Muscle of arm (tissue), 12 donors: ENCODE data around the gene C2CD4D. TPM values are rescaled to one million over a fixed set of nuclear protein-coding genes. Genes with fewer than 3 reads are reported as not detected.
"Not testable (repeated sequence)": the region's sequence is repeated elsewhere in the genome, so short reads cannot be mapped to it uniquely, and the experiment has no call there.

ENCODE experiments used
- DNase-seq: peaks from one replicate; pipeline ENCODE4 v3.0.0-alpha.2; 2013
- polyA plus RNA-seq, 12 donors: library from polyadenylated mRNA; unstranded; fragments of 120-200 nt; gene quantifications; one replicate each; pipeline ENCODE4 v1.2.1, GENCODE V29; 2013; ENCODE audit not compliant: insufficient read length in 12 of 12

The C2CD4D gene
- polyA plus RNA-seq, 12 donors = 0.09 to 0.62 (median 0.22) TPM; not detected in 5

DNA sequence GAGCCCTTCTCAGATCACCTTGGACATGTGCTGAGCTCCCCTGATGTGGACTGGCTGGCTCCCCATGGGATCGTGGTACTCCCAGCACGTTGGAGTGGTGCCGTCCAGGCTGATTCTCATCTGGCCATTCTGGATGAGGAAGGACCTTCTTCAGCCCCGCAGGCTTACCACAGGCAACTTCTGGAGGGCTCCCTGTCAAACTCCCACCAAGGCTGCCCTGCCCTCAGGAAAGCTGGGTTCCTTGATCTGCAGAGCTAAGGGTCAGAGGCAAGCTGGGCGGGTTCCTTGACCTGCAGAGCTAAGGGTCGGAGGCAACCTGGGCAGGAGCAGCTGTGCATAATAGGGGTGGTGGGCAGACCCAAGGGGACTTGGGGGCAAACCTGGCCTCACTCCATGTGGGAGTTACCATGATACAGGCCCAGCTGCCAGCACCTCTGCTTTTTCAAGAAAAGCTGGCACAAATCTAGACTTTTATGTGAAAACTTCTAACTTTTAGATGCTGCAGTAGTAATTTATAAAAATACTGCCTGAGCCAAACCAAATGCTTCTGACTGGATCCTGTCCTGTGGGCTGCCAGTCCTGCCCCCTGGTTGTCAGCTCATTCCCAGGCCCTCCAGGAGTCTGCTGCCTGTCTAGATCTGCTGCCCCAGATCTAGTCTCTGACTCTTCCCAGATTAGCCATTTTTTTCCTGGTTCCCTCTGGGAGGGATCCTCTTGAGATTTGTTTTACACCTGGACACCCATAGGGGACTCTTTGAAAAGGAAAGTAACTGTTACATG is 19.5 kb upstream of the C2CD4D start:
- DNase-seq = no peak

DNA sequence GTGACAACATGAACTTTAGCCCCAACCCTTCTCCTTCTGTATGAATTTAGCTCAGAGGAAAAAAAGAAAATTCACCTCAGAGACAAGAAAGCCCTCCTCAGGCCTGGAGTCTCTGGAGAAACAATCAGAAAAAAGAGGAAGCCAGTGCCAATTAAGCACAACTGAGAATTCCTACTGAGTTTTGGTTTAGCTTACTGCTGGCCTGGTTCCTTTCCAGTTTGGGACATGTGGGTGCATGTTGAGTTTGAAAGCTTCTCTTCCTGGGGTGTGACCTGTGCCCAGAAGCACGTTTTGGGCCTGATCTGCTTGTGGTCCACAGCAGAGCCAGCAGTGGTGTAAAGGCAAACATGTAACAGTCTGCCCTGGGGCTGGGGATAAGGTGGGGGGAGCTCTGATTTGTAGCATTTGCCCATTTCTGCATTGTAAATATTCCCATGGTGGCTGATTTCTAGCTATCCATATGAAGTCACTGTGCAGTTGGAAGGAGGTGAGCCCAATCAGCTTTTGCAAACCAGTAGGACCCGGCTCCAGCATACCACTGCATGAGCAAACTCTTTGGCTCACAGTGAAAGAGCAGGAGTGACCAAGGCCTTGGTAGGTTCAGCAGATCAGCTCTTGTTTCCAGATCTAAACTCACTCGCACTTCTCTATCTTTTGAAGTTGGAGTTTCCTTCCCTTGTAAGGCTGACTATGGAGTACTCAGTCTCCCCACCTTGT is 18.6 kb upstream of the C2CD4D start:
- DNase-seq = no peak

DNA sequence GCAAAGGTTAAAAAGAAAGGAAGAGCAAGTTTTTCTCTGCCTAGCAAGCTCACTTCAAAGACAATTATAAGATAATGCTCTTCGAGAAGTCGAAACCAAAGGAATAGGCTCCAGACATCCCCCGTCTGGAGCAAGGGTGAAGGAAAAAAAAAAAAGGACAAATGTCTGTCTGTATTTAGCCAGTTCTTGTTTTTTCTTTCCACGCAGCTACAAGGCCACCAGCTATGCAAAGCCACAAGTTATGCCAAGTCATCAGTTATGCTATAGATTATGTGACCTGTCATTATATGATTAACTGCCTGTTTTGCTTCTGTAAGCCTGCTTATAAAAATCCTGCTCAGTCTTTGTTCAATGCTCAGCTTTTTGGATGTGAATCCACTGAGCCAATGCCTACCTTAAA is 16.3 kb upstream of the C2CD4D start:
- DNase-seq = no peak

DNA sequence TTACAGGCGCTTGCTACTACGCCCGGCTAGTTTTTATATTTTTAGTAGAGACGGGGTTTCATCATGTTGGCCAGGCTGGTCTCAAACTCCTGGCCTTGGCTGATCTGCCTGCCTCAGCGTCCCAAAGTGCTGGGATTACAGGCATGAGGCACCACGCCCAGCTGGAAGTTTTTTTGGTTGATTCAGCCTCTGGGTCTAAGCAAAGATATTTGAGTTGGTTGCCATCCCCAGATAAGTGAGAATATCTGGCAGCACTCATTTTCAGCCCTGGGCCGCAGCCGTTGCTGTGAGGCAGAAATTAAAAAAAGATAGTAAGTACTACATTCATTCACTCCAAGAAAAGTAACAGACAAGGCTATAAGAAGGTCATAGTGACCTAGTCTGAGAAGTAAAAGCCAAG is 15.9 kb upstream of the C2CD4D start:
- DNase-seq = not testable (repeated sequence)

DNA sequence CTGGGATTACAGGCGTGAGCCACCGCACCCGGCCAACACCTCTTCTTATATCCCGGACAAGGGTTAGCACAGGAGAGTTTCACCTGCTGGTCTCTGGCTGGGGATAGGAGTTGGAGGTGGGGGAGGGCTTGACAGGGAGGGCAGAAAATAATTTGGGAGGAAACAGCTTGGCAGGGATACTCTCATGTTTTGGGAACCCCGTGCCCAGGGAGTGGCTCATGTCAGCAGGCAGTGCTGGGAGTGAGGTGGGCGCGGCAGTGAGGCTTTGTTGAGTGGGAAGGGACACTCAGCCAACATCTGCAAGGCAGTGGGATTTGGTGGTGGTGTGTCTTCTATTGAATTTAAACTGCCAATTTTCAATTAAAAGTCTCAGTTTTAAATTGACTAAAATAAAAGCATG is 15.0 kb upstream of the C2CD4D start:
- no peak for DNase-seq

DNA sequence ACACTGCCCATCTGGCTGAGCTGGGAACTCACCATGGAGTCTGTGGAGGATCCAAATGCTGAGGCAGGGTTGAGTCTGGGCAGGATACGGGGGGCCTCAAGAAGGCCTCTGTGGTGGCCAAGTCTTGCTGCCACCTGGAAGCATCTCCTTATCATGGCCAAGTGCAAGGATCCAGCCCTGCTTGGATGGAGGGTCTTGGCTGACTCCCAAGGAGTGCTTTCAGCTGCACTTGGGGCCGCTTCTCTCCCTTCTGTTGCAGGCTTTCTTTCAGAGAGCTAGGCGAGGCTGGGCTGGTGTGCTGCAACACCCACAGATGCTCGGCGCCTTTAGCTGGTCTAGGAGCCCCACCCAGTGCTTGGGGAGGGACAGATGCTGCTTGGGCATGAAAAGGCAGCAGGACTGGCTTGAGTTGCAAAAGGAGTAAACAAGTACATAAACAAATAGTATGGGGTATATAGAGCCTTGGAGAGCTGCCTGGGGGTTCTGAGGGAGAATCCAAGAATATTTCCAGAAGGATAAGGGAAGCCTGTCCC is 13.9 kb upstream of the C2CD4D start, which contains the start of gene THEM5:
Gene THEM5, minus strand, starts transcription at position 302 of the 533 bp plus-strand sequence. Its CDS starts 147 bp downstream, at position 155.
- no peak for DNase-seq

DNA sequence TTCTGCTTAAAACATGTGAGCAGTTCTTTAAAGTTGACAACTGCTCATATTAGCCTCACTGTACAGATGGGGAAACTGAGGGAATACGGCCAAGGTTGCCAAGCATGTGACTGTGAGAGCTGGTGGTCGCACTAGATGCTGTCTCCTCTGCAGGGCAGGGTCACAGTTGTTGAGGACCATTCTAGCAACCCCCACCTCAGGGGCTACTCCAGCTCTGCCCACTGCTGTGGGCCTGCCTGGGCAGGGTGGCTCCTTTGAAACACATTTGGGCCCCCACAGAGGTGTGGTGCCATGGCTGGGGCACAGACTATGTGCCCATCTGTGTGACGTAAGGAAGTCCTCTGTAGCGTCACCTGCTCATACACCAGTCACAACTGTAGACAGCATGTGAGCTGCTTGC is 13.1 kb upstream of the C2CD4D start:
- DNase-seq = no peak

DNA sequence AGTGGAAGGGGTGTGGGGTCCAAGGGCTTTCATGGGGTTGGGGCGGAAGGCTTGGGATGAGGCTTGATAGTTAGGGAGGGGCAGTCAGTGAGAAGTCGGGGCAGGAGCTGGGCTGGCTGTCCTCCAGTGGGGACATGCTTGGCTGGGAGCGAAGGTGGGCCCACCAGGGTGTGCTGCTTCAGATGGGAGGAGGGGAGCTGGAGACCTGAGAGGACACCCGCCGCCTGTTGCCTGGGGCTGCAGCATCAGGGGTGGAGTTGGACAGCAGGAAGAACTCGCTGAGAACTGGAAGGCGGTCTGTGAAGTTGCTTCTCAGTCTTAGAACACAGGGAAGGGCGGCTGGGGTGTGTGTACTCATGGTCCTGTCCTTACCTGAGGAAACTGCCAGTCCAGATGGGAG is 12.3 kb upstream of the C2CD4D start:
- no peak for DNase-seq

DNA sequence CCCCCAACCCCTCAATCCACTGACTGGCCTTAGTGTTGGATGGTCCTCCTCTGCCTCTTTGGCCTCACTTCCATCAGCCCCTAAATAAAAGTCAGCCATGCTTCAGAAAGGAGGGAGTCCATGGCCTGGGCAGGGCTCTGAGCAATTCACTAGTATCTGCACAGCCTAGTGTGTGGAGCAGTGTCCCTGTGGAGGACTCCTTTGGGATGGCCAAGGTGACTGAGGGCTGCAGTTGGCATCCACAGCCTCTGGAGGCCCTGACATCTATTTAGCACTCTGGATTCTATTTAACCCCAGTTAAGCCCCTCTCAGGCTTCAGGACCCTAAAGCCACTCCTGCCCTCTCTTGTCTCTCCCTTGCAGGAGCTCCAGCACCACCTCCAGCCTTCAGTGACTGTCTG is 10.3 kb upstream of the C2CD4D start:
- no peak for DNase-seq

DNA sequence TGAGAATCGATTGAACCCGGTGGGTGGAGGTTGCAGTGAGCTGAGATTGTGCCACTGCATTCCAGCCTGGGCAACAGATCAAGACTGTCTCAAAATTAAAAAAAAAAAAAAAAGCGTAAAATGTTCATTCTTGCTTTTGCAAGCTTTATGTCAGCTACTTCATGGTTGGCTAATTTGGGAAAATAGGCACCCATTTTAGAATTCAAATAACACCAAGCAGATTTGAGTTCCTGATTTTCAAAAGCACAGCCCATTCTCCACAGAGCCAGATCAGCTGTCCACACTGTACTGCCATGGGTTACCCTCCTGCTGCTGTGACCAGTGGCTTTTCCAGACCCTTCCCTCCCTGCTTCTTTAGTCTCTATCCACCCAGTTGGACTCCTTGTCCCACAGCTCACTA is 9.5 kb upstream of the C2CD4D start:
- no peak for DNase-seq

DNA sequence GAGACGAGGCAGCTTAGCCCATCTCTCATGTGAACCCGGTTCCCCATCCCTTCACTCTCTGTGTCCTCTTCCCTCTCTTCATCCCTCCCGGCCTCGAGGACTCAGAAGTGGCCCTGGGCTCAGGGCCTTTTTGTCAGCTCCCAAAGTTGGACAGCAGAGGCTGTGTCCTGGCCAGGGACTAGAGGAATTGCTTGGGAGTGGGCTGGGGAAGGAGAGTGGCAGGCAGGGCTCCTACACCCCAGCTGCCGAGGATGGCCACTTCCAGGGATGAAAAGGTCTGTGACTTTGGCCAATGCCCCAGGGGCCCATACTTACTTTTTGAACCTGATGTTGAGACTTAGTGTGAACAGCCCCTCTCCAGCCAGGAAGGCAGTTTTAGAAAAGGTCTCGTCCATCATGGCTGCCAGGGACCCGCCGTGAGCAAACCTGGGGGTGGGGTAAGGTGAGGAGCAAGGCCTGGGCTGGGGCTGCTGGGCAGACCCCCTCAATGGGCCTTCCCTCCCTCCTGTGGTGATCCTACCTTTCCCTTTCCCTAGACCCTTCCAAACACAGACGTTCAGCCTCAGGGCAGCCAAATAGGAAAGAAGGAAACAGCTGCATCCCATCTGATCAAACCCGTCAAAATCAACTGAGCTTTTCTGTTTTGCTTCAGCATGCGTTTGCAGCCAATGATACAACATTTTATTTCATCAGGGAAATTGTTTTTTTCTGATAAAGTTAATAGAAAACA is 8.4 kb upstream of the C2CD4D start:
- no peak for DNase-seq

DNA sequence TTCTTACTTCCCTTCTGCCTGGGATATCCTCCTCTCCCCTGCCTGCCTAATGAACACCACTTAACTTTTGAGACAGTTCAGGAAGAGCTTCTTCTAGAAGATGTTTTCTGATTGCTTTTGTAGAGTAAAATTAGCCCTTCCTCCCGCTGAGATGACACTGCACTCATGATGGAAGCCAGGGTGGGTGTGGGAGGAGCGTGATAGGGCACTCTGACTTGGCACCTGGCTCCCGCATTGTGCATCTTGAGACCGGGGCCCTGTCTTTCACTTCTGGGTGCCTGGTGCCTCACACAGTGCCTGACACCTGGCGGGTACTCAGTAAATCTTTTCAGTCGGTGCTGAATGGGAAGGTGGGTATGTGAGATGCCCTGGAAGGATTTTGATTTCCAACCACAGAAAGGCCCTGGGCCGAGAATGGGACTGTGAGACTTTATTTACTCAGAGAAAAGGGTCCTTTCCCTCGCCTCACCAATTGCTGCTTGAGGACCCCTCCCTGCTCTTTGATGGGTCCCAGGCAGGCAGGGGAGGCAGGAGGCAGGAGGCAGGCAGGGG is 7.1 kb upstream of the C2CD4D start:
- no peak for DNase-seq

DNA sequence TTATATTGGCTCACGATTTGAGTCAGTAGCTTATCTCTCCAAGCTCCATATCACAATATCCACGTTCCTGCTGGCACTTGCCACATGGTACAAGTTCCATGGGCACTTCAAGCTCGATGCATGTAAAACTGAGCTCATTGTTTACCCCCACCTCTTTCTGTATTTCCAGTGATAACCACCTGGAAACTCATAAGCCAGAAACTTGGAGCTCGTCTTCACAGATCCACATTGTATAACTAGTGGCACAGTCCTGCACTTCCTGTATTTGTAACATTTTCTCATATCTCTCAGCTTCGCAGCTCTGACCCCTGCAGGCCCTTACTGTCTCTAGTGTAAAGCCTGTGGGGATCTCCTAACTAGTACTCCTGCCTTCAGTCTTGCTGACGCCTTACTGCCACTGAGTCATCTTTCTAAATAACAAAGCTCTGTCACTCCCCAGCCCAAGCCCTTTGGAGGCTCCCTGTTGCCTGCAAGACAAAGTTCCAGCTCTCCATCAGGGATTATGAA is 6.5 kb upstream of the C2CD4D start:
- DNase-seq = no peak

DNA sequence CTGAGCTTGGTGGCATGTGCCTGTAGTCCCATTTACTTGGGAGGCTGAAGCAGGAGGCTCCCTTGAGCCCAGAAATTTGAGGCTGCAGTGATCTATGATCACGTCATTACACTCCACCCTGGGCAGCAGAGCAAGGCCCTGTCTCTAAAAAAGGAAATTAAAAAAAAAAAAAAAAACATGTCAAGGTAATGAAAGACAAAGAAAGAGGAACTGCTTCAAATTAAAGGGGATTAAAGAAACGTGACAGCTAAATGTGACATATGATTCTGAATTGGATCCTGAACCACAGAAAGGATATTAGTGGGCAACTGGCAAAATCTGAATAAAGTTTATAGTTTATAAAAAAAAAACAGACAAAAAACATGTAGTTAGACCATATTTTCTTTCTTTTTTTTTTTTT is 3.8 kb upstream of the C2CD4D start:
- DNase-seq = no peak

DNA sequence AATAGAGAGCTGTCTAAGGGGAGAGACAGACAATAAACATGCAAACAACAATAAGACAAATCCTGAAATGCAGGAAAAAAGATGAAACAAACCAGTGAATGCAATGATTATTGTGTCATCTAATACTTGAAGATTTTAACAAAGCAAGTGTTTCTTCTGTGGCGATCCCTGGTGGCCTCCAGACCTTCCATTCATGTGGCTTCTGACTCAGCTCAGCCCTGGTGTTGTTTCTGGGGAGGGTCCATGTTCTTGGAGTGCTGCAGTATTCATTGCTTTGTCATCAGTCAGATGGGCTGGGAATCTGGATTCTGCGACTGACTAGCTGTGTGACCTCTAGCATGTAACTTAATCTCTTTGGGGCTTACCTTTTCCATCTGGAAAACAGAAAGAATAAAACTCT is 1.5 kb upstream of the C2CD4D start:
- no peak for DNase-seq

DNA sequence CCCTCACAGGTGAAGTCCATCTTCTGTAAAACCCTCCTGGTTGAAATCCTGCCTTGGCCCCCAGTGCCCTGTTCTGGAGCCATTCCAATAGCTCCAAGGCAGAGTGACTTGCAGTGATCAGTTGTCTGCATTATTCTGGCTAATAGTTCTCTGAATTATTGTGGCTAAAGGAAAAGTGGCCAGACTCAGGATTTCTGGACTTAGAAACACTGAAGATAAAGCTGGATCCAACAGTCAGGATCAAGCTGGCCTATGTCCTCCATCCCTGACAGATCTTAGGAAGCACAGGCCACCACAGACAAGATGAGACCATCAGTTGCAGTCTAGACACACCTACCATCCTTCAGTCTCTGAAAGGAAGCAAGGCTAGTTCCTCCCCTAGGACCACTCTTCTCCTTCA is 801 bp upstream of the C2CD4D start:
- no peak for DNase-seq

DNA sequence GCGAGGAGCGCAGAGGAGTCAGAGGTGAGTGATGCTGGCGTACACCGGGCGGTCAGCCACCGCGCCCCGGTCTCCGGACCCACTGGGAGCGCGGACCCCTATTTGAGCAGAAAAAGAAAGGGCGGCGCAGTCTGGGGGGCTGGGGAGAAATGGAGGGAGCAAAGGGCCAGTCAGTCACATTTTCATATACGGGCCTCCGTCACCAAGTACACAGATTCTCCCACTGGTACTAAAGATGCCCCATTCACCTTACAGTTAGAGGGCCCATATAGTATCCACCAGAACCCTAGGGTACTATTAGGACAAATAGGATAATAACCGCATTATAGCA is 573 bp downstream of the C2CD4D start:
- no peak for DNase-seq

DNA sequence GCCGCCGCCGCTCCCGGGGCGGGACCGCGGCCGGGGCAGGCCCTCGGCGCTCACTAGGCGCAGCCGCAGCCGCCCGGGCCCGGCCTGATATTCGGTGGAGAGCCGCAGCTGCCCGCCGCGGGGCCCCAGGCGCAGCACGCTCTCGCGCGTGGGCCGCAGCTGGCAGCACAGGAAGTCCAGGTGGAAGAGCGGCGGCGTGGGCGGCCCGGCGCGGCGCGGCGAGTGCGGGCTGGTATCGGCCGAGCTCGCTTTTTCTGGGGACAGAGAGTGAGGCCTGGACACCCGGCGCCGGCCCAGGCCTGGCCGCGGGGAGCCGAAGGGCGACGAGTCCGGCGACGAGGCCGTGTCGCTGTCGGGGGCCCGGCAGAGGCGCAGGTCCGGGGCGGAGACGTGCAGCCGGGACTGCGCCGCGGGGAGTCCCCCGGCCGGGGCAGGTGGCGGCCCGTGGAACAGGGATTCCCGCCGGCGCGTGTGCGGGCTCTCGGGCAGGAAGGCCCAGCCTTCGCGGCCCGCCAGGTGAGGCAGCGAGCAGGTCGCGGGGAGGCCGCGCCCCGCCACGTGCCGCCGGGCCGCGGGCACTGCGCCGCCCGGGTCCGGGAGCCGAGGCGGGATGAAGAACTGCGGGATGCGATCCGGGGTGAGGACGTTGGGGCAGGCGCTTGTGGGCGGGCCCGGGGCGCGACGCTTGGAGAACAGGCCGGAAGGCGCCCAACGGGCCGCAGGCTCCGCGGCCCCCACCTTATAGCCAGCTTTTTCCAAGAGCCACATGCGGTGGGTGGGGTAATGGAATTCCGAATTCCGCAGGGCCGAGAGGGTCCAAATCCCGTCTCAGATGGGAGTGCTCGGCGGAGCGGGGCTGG is 1.2 kb downstream of the C2CD4D start:
- no peak for DNase-seq

DNA sequence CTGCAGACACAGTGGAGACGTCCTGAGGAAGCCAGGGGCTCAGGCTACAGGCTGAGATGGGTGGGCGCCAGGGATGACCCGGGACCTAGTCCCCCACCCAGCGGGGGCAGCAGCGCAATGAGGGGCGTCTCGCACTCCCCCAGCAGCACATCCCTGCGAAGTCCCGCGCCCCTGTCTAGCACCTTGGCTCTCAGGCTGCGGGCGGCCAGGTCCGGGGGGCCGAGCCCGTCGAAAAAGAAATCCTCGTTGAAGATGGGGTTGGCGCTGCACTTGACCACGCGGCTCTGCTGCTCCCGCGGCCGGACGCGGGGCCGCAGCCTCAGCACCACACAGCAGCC is 1.8 kb downstream of the C2CD4D start:
- DNase-seq = no peak

DNA sequence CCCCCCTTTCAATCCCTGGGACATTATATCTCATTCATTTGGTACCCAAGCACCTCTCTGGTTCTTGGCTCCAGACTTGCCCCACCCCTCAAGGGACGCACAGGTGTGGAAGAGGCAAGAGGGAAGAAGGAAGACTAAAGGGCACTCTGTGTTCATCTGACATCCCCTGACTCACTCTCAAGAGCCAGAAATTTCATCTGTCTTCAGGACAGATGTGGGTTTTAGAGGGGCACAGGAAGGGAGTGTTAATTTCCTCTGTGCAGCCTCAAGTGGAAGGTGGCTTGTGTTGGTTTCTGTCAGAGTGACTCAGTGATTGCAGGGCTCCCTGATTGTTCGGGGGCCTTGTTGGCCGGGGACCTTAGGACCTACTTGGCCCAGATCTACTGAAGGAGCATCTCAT is 2.4 kb downstream of the C2CD4D start:
- no peak for DNase-seq

DNA sequence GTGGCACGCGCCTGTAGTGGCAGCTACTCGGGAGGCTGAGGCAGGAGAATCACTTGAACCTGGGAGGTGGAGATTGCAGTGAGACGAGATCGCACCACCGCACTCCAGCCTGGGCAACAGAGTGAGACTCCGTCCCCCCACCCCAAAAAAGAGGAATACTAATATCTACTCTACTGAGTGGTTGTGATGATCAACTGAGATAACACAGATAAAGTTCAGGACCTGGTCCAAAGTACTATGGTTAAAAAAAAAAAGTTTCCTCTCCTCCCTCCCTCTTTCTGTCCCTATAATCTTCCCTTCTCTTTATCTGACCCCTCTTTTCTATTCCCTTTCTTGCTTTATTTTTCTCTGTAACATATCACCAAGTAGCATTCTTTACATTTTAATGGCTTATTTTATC is 4.0 kb downstream of the C2CD4D start:
- DNase-seq = no peak
